Endothelial cell of umbilical vein (primary cell): ENCODE measurements around the gene RCVRN. TPM values are rescaled to one million over a fixed set of nuclear protein-coding genes. Genes with fewer than 3 reads are reported as not detected.

ENCODE experiments used
- BruUV-seq: library from RNA; stranded (reverse); fragments of 400-500 nt; replicated peaks from 2 replicates; lab custom pipeline; 2021; lab: Mats Ljungman, UMichigan
- CTCF ChIA-PET: fragments of 300-600, 350-600 bp; sonication (Branson Sonifier 250); formaldehyde crosslinking; loops from one replicate; lab custom pipeline; 2021; ENCODE audit warnings: antibody characterized with exemption, inconsistent platforms; lab: Charles Lee
- POLR2A ChIA-PET: fragments of 300-600, 350-600 bp; sonication (Branson Sonifier 250); formaldehyde crosslinking; loops from one replicate; lab custom pipeline; 2021; ENCODE audit warnings: antibody characterized with exemption, inconsistent platforms; lab: Charles Lee
- DNase-seq: peaks from one replicate; pipeline ENCODE4 v3.0.0-alpha.2; 2011; ENCODE audit warnings: low read depth, low spot score
- FAIRE-seq: peaks from 2 replicates; lab custom pipeline; 2011; peaks lifted over from hg19 to GRCh38; lab: Jason Lieb, UNC
- H2AFZ ChIP-seq: 2 replicates; pipeline ENCODE4 v1.6.0; 2012; ENCODE audit warnings: low read depth, low read length, control low read depth, inconsistent platforms
- H3K27ac ChIP-seq: 2 replicates; pipeline ENCODE4 v1.5.1; 2011; ENCODE audit warnings: low read depth, mild to moderate bottlenecking, control low read depth, low read length, moderate library complexity; ENCODE audit not compliant: insufficient read depth
- H3K27me3 ChIP-seq, 2 experiments: 2 replicates each; pipeline versions ENCODE4 v1.6.0 to v1.6.1; 2011; ENCODE audit warnings: low read length in 2 of 2, mixed read lengths in 1 of 2; ENCODE audit not compliant: control insufficient read depth in 2 of 2, insufficient read depth in 2 of 2
- H3K36me3 ChIP-seq, 2 experiments: 2 replicates in 1 of 2; 3 replicates in 1 of 2; pipeline ENCODE4 v1.5.1; 2011; ENCODE audit warnings: low read length in 2 of 2, mild to moderate bottlenecking in 1 of 2, moderate library complexity in 1 of 2; ENCODE audit not compliant: control insufficient read depth in 2 of 2, insufficient read depth in 2 of 2; ENCODE audit errors: extremely low read depth in 1 of 2
- H3K4me1 ChIP-seq: 3 replicates; pipeline ENCODE4 v1.5.1; 2011; ENCODE audit warnings: mild to moderate bottlenecking, low read length; ENCODE audit not compliant: control insufficient read depth, insufficient read depth; ENCODE audit errors: extremely low read depth
- H3K4me2 ChIP-seq: 2 replicates; pipeline ENCODE4 v1.6.1; 2011; ENCODE audit warnings: low read length, control low read depth, mixed read lengths; ENCODE audit not compliant: insufficient read depth
- H3K4me3 ChIP-seq, 3 experiments: fragments of 200-600 bp in 1 of 3; sonication (generic), shearing (Covaris generic) in 1 of 3; replicated peaks in 1 of 3; 2 replicates each; pipeline ENCODE4 v1.5.1; 2011 to 2016; ENCODE audit warnings: control low read depth in 3 of 3, low read length in 3 of 3, mild to moderate bottlenecking in 2 of 3, inconsistent platforms in 1 of 3, low read depth in 1 of 3, moderate library complexity in 1 of 3; ENCODE audit not compliant: insufficient read depth in 1 of 3
- H3K79me2 ChIP-seq: 2 replicates; pipeline ENCODE4 v1.6.0; 2012; ENCODE audit warnings: low read length, inconsistent platforms; ENCODE audit not compliant: control insufficient read depth, insufficient read depth
- H3K9ac ChIP-seq: replicated peaks from 2 replicates; pipeline ENCODE3; 2011; ENCODE audit warnings: low read length, control low read depth; ENCODE audit not compliant: insufficient read depth; ENCODE audit errors: extremely low read depth
- H3K9me1 ChIP-seq: replicated peaks from 3 replicates; pipeline ENCODE4 v1.6.0; 2011; ENCODE audit warnings: mild to moderate bottlenecking, low read length; ENCODE audit not compliant: control insufficient read depth, insufficient read depth; ENCODE audit errors: extremely low read depth
- H3K9me3 ChIP-seq: replicated peaks from 2 replicates; pipeline ENCODE4 v1.5.1; 2012; ENCODE audit warnings: low read length, inconsistent platforms; ENCODE audit not compliant: control insufficient read depth, insufficient read depth
- H4K20me1 ChIP-seq: replicated peaks from 2 replicates; pipeline ENCODE3; 2011; ENCODE audit warnings: mild to moderate bottlenecking, low read length; ENCODE audit not compliant: control insufficient read depth, insufficient read depth; ENCODE audit errors: extremely low read depth
- FOS ChIP-seq: IDR thresholded peaks from 2 replicates; pipeline ENCODE4 v1.6.1; 2011; ENCODE audit warnings: mild to moderate bottlenecking, low read length, moderate library complexity, borderline replicate concordance; ENCODE audit not compliant: insufficient read depth
- GATA2 ChIP-seq: IDR thresholded peaks from 2 replicates; pipeline ENCODE4 v1.7.0; 2011; ENCODE audit warnings: low read depth, mild to moderate bottlenecking, moderate library complexity, mixed read lengths, low read length; ENCODE audit not compliant: insufficient read length, insufficient read depth
- MYC ChIP-seq: IDR thresholded peaks from one replicate; pipeline ENCODE4 v1.6.1; 2011; ENCODE audit warnings: mild to moderate bottlenecking, low read depth, low read length
- POLR2A ChIP-seq: IDR thresholded peaks from 2 replicates; pipeline ENCODE4 v1.6.1; 2012; ENCODE audit warnings: low read depth, mild to moderate bottlenecking, control low read depth, low read length
- POLR2AphosphoS5 ChIP-seq: IDR thresholded peaks from 2 replicates; pipeline ENCODE4 v1.6.1; 2012; ENCODE audit warnings: low read depth, mild to moderate bottlenecking, control low read depth, low read length, moderate library complexity; ENCODE audit not compliant: insufficient read depth
- dilution Hi-C: fragments of 300-500 bp; cut with MboI; formaldehyde crosslinking; loops from one replicate; pipeline ENCODE4 v1.15.0; 2019; ENCODE audit warnings: low sequenced_read_pairs; ENCODE audit not compliant: extremely low pct_ligation_motif_present
- intact Hi-C: fragments of 100-400 bp; cut with micrococcal nuclease; formaldehyde crosslinking; loops from one replicate; pipeline ENCODE4 v1.10.0; 2022
- polyA plus RNA-seq, 4 experiments: library from polyadenylated mRNA; depleted of rRNA in 3 of 4; stranded (reverse) in 3 of 4; unstranded in 1 of 4; fragments of >200 nt; gene quantifications; 2 replicates each; pipeline versions ENCODE4 v1.2.1 to v1.2.3, GENCODE V29; 2011 to 2012; ENCODE audit warnings: missing spikeins in 1 of 4
- total RNA-seq: library from RNA; stranded (reverse); gene quantifications from 2 replicates; pipeline ENCODE4 v1.2.3, GENCODE V29; 2021

The RCVRN gene
- total and polyA plus RNA-seq, 2 donors (not counting 3 experiments of a cell fraction or from before 2014, with no cell fraction given): not detected

DNA sequence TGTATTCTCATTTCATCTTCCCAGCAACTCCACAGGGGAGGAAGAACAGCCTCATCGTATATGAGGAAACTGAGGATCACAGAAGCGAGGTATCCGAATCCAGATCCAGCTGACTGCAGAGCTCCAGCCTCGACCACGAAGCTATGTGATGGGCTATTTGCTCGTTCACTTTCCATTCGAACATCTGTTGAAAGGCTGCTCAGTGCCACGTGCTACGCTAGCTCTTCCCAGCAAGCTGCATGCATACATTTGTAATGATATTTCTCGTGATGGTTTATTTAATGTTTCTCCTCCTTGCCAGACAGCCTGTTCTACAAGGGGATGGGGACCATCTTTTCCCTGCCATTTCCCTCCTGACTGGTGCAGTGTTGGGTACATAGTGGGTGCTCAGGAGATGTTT lies 48.4 kb upstream of the RCVRN start:
- Histone ChIP-seq H3K4me1 (no peaks in the 10 kb centered on the region), H3K27ac (no peak overlapping the region), H3K9ac (no peak overlapping the region), H3K4me3 (no peak overlapping the region), H3K79me2 (no peaks in the 10 kb centered on the region), H3K9me3 (peaks cover 7% of the 10 kb centered on the region), H3K4me2 (no peak overlapping the region), H3K27me3 (no peaks in the 10 kb centered on the region), H2AFZ (no peak overlapping the region), H3K36me3 (no peaks in the 10 kb centered on the region), H3K9me1 (no peaks in the 10 kb centered on the region), H4K20me1 (no peaks in the 10 kb centered on the region)
- TF ChIP-seq MYC: no peak
- TF ChIP-seq FOS: no peak
- no TSS peak for BruUV-seq
- ChIA-PET CTCF (no interaction called here), POLR2A (no interaction called here)
- FAIRE-seq (no peak), DNase-seq (no peak)
- intact Hi-C loops: no loop called here
- dilution Hi-C loops: no loop called here

GRCh38 chr17:9951803-9952202 lies 46.7 kb upstream of the RCVRN start:
- no TSS peak for BruUV-seq
- no peaks in the 10 kb centered on the region for H3K9me1 ChIP-seq
- peaks cover 10% of the 10 kb centered on the region for H3K9me3 ChIP-seq
- TF ChIP-seq POLR2AphosphoS5: no peak
- TF ChIP-seq GATA2: no peak
- no peak for TF ChIP-seq POLR2A
- DNase-seq (no peak), FAIRE-seq (no peak)
- no peaks in the 10 kb centered on the region for H4K20me1 ChIP-seq
- intact Hi-C loops (no loop called here), dilution Hi-C loops (no loop called here)
- H3K36me3 ChIP-seq: no peaks in the 10 kb centered on the region
- CTCF ChIA-PET: no interaction called here
- POLR2A ChIA-PET: no interaction called here
- no peak overlapping the region for H3K27ac ChIP-seq
- no peak overlapping the region for H3K4me2 ChIP-seq
- H2AFZ ChIP-seq: no peak overlapping the region
- no peaks in the 10 kb centered on the region for H3K27me3 ChIP-seq
- no peak overlapping the region for H3K9ac ChIP-seq
- H3K4me3 ChIP-seq: no peak overlapping the region
- no peaks in the 10 kb centered on the region for H3K79me2 ChIP-seq
- H3K4me1 ChIP-seq: no peaks in the 10 kb centered on the region
